HCT116 (cell line): ENCODE results near the gene SEMA6B. TPM values are rescaled to one million over a fixed set of nuclear protein-coding genes. Genes with fewer than 3 reads are reported as not detected.

Experiments
- ATAC-seq: fragments of 200-7000 bp; cut with Tn5 transposase; 2 replicates; pipeline ENCODE4 v1.9.1; 2020; ENCODE audit warnings: mild to moderate bottlenecking, moderate library complexity
- BruUV-seq: library from RNA; stranded (reverse); fragments of 400-500 nt; replicated peaks from 2 replicates; lab custom pipeline; 2021; lab: Mats Ljungman, UMichigan
- CTCF ChIA-PET: fragments of 300-600 bp; sonication (Branson Sonifier 250); formaldehyde crosslinking; loops from one replicate; lab custom pipeline; 2021; ENCODE audit warnings: antibody characterized with exemption; lab: Charles Lee
- POLR2A ChIA-PET: fragments of 300-600, 350-600 bp; sonication (Branson Sonifier 250); formaldehyde crosslinking; loops from one replicate; lab custom pipeline; 2021; ENCODE audit warnings: antibody characterized with exemption; lab: Charles Lee
- RAD21 ChIA-PET, 2 experiments: fragments of 300-600 bp; sonication (Branson Sonifier 250); formaldehyde crosslinking; loops; one replicate each; lab custom pipeline; 2023; ENCODE audit warnings: low total read pairs in 2 of 2; ENCODE audit not compliant: uncharacterized antibody in 2 of 2, unreplicated experiment in 2 of 2, low non-redundant PET in 1 of 2; lab: Charles Lee
- DNase-seq: peaks from one replicate; pipeline ENCODE4 v3.0.0-alpha.2; 2010; ENCODE audit warnings: low read depth, low spot score
- H2AFZ ChIP-seq: fragments of 200-600 bp; shearing (Covaris generic), sonication (generic); 2 replicates; pipeline ENCODE4 v1.6.1; 2017; ENCODE audit warnings: low read depth, mixed run types, mixed read lengths, antibody characterized with exemption, low read length; ENCODE audit not compliant: poor library complexity, severe bottlenecking
- H3K27ac ChIP-seq: 2 replicates; pipeline ENCODE4 v1.5.1; 2012; ENCODE audit warnings: low read depth, low read length
- H3K27me3 ChIP-seq: fragments of 200-600 bp; sonication (generic); 2 replicates; pipeline ENCODE4 v1.6.1; 2016; ENCODE audit warnings: mixed run types, low read length, mixed read lengths; ENCODE audit not compliant: insufficient read depth
- H3K36me3 ChIP-seq, 2 experiments: fragments of 200-500 bp in 1 of 2; fragments of 200-600 bp in 1 of 2; sonication (Bioruptor generic) in 1 of 2; sonication (generic) in 1 of 2; 2 replicates each; pipeline versions ENCODE4 v1.5.1 to v1.6.1; 2014 to 2016; ENCODE audit warnings: low read length in 2 of 2, inconsistent platforms in 1 of 2, mixed read lengths in 1 of 2, mixed run types in 1 of 2; ENCODE audit not compliant: insufficient read depth in 2 of 2, control insufficient read depth in 1 of 2
- H3K4me1 ChIP-seq, 2 experiments: fragments of 200-600 bp in 1 of 2; sonication (generic) in 1 of 2; 2 replicates each; pipeline versions ENCODE4 v1.5.1 to v1.6.1; 2012 to 2017; ENCODE audit warnings: low read length in 2 of 2, inconsistent platforms in 1 of 2, mild to moderate bottlenecking in 1 of 2, mixed read lengths in 1 of 2, mixed run types in 1 of 2, moderate library complexity in 1 of 2; ENCODE audit not compliant: insufficient read depth in 2 of 2, control insufficient read depth in 1 of 2
- H3K4me2 ChIP-seq: fragments of 200-600 bp; sonication (generic); 2 replicates; pipeline ENCODE4 v1.6.1; 2017; ENCODE audit warnings: mixed run types, low read length, mixed read lengths
- H3K4me3 ChIP-seq, 2 experiments: fragments of 200-600 bp in 1 of 2; sonication (generic) in 1 of 2; replicated peaks in 1 of 2; 2 replicates each; pipeline ENCODE4 v1.5.1; 2011 to 2016; ENCODE audit warnings: low read length in 2 of 2, control low read depth in 1 of 2, low read depth in 1 of 2, mild to moderate bottlenecking in 1 of 2, mixed read lengths in 1 of 2, mixed run types in 1 of 2
- H3K79me2 ChIP-seq: fragments of 200-600 bp; sonication (generic); 2 replicates; pipeline ENCODE4 v1.6.1; 2017; ENCODE audit warnings: mild to moderate bottlenecking, mixed run types, low read length, moderate library complexity, mixed read lengths; ENCODE audit not compliant: insufficient read depth
- H3K9ac ChIP-seq: fragments of 200-600 bp; sonication (generic); 2 replicates; pipeline ENCODE4 v1.6.1; 2016; ENCODE audit warnings: low read length, mixed read lengths
- H3K9me2 ChIP-seq: fragments of 200-600 bp; sonication (generic), shearing (Covaris generic); 2 replicates; pipeline ENCODE4 v1.6.1; 2017; ENCODE audit warnings: mixed run types, mild to moderate bottlenecking, moderate library complexity; ENCODE audit not compliant: insufficient read depth
- H3K9me3 ChIP-seq, 2 experiments: fragments of 200-500 bp in 1 of 2; fragments of 200-600 bp in 1 of 2; sonication (Bioruptor generic) in 1 of 2; sonication (generic) in 1 of 2; 2 replicates each; pipeline ENCODE4 v1.6.1; 2014 to 2017; ENCODE audit warnings: low read length in 2 of 2, mixed read lengths in 2 of 2, inconsistent platforms in 1 of 2, low read depth in 1 of 2, mild to moderate bottlenecking in 1 of 2, mixed run types in 1 of 2, moderate library complexity in 1 of 2; ENCODE audit not compliant: control insufficient read depth in 1 of 2, insufficient read depth in 1 of 2
- H4K20me1 ChIP-seq: fragments of 200-600 bp; sonication (generic), shearing (Covaris generic); 2 replicates; pipeline ENCODE4 v1.6.1; 2017; ENCODE audit warnings: mixed run types, mild to moderate bottlenecking, moderate library complexity; ENCODE audit not compliant: insufficient read depth
- ATF3 ChIP-seq: IDR thresholded peaks from 2 replicates; pipeline ENCODE4 v1.6.1; 2012
- CBX3 ChIP-seq: IDR thresholded peaks from 2 replicates; pipeline ENCODE4 v1.6.1; 2012; ENCODE audit warnings: low read depth
- EZH2phosphoT487 ChIP-seq: fragments of 200-600 bp; IDR thresholded peaks from 2 replicates; pipeline ENCODE4 v1.6.1; 2018; ENCODE audit warnings: antibody characterized with exemption, borderline replicate concordance
- POLR2AphosphoS5 ChIP-seq: IDR thresholded peaks from 2 replicates; pipeline ENCODE4 v1.6.1; 2011; ENCODE audit warnings: mild to moderate bottlenecking, low read depth, low read length, moderate library complexity
- RAD21 ChIP-seq: IDR thresholded peaks from 2 replicates; pipeline ENCODE4 v1.6.1; 2012; ENCODE audit warnings: low read depth, mild to moderate bottlenecking
- SRF ChIP-seq: IDR thresholded peaks from 2 replicates; pipeline ENCODE4 v1.6.1; 2012; ENCODE audit warnings: low read depth
- TCF7L2 ChIP-seq: IDR thresholded peaks from 2 replicates; pipeline ENCODE4 v1.7.0; 2011; ENCODE audit warnings: borderline replicate concordance, inconsistent platforms; ENCODE audit not compliant: insufficient read depth, insufficient read length; ENCODE audit errors: extremely low read depth
- YY1 ChIP-seq: IDR thresholded peaks from 2 replicates; pipeline ENCODE4 v1.6.1; 2011; ENCODE audit warnings: low read length, low read depth, moderate library complexity, mild to moderate bottlenecking; ENCODE audit not compliant: insufficient replicate concordance; ENCODE audit errors: extremely low read depth
- ZBTB33 ChIP-seq: IDR thresholded peaks from 2 replicates; pipeline ENCODE4 v1.6.1; 2011; ENCODE audit warnings: mild to moderate bottlenecking, low read length, moderate library complexity; ENCODE audit not compliant: insufficient replicate concordance; ENCODE audit errors: extremely low read depth
- ZFX ChIP-seq: fragments of 450-650 bp; IDR thresholded peaks from 2 replicates; pipeline ENCODE4 v1.6.1; 2017
- ZNF274 ChIP-seq: fragments of 200-500 bp; sonication (Bioruptor generic); IDR thresholded peaks from 2 replicates; pipeline ENCODE4 v1.6.1; 2014; ENCODE audit warnings: mild to moderate bottlenecking, low read depth, low read length, inconsistent platforms
- intact Hi-C: fragments of 100-400 bp; cut with micrococcal nuclease; formaldehyde crosslinking; loops from 2 replicates; pipeline ENCODE4 v1.10.0; 2022
- total RNA-seq: library from RNA; stranded (reverse); gene quantifications from one replicate; pipeline ENCODE4 v1.2.1, GENCODE V29; 2021; ENCODE audit not compliant: unreplicated experiment

Gene SEMA6B
- total RNA-seq, 1 experiment from 2014 or later: 58.4 TPM

GRCh38 chr19:4539693-4540581, 19.5 kb downstream of the SEMA6B start, which contains the start of gene LRG1:
Gene LRG1, minus strand, starts transcription at chr19:4540036. Its CDS starts 23 bp downstream, at chr19:4540013.
- no peak within 1 kb of the TSS for H3K9ac ChIP-seq
- ChIA-PET RAD21 (no interaction called here), POLR2A (no interaction called here), CTCF (interaction anchor here (0.7 to 1.0 kb wide), 2 partner anchors 15 to 94 kb away, joined by 3 read pairs; no protein-coding TSS in a partner anchor)
- H4K20me1 ChIP-seq: no peaks in the 10 kb centered on the region
- no peak within 1 kb of the TSS; the same call in 1 of the 2 replicates for H3K27ac ChIP-seq
- intact Hi-C loops: no loop called here
- H3K9me2 ChIP-seq: no peaks in the 10 kb centered on the region
- no peaks in the 10 kb centered on the region for H3K36me3 ChIP-seq
- H3K4me3 ChIP-seq: no peak within 1 kb of the TSS
- BruUV-seq: no TSS peak
- ATAC-seq (no peak), DNase-seq (no peak)
- no peak within 1 kb of the TSS for H2AFZ ChIP-seq
- no peaks in the 10 kb centered on the region for H3K79me2 ChIP-seq
- H3K4me1 ChIP-seq: peaks cover 14 to 28% of the 10 kb centered on the region in 2 experiments; a peak in 3 of 4 replicates
- peak within 1 kb of the TSS; percentile 24; the same call in 1 of the 2 replicates for H3K4me2 ChIP-seq
- H3K9me3 ChIP-seq: no peaks in the 10 kb centered on the region
- TF ChIP-seq EZH2phosphoT487: no peak
- no peak for TF ChIP-seq ZNF274
- TF ChIP-seq ATF3: no peak
- no peak for TF ChIP-seq SRF
- no peak for TF ChIP-seq ZBTB33
- TF ChIP-seq CBX3: no peak
- no peak for TF ChIP-seq POLR2AphosphoS5
- no peak for TF ChIP-seq YY1
- no peak for TF ChIP-seq RAD21
- TF ChIP-seq TCF7L2: no peak
- no peak for TF ChIP-seq ZFX
- H3K27me3 ChIP-seq: no peaks in the 10 kb centered on the region
